Right renal cortex interstitium (tissue), 3 donors: ENCODE results near the gene KCNH1. TPM values are rescaled to one million over a fixed set of nuclear protein-coding genes. Genes with fewer than 3 reads are reported as not detected.

Experiments
- DNase-seq, 3 donors: peaks; one replicate each; pipeline ENCODE4 v3.0.0-alpha.2; 2013; ENCODE audit warnings: low read depth in 3 of 3, low spot score in 2 of 3
- polyA plus RNA-seq, 3 donors: library from polyadenylated mRNA; unstranded; fragments of 120-200 nt; gene quantifications; one replicate each; pipeline ENCODE4 v1.2.1, GENCODE V29; 2013; ENCODE audit not compliant: insufficient read length in 3 of 3

The KCNH1 gene
- polyA plus RNA-seq, 3 donors, result 0.16 to 0.39 (median 0.31) TPM

DNA sequence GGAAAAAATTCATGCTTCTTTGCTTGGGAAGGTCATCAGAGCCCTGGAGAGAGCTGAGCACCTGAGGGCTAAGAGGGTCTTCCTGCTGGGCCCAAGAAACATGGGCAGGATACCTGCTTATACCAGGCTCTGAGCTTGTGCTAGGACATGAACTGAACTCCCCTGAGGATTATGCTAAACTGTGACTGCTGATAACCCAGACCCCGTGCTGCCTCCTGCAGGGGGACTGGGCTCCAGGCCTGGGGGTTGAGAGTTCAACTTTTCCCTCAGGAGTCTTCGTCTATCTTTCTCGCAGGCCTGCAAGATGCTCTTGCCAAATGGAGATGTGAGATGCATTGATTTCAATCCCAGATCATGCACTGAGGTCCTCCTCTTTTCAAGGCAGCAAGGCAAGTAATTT, 436.8 kb downstream of the KCNH1 start:
- no peak for DNase-seq

DNA sequence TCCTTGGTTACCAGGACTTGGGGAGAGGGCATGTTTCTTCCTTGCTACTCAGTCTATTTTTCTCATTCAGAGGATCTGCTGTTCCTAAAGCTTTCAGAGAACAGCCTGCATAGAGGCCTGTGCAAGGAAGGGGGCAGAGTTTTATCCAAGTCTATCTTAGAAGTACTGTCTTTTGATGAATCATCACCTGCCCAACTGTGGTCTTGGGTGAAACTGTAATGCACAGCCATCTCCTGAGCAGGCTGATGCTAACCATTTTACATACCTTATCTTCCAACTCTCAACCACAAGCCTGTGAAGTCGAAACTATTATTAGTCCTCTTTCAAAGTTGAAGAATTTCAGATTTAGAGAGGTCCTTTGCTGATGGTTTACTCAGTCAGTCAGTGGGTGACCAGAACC, 437.2 kb downstream of the KCNH1 start:
- DNase-seq, result no peak

DNA sequence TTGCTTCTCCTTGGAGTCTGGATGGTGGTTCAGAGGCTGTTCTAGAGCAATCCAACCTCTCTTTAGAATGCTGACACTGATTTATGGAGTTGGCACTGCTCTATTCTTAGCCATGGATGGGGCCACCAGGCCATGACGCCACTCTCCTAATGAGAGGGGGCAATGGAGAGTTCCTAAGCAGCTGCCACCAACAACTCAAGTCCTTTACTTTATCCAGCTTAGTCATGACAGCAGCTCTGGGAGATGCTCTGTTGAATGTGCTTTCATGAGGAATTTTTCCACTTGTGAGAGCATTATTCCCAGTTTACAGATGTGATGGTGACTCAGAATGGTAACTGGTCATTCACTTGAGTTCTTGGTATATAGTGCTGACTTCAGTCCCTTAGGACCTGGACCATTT, 438.9 kb downstream of the KCNH1 start:
- DNase-seq, result no peak

DNA sequence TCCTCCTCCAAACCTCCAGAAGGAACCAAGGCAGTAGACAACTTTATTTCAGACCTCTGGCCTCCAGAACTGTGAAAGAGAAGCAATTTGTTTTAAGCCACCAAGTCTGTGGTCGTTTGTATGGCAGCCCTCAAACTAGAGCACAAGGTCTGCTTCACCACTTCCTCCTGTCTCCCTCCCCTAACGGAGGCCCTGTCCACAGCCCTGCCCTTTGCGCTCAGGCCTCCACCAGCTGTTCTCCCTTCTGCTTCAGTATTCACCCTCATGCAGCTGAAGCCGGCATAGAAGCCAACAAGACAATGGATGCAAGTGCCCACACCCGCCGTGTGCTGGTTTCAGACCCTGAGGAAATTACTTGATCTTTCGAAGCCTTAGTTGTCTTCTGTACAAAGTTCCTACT, 441.2 kb downstream of the KCNH1 start:
- no peak for DNase-seq

DNA sequence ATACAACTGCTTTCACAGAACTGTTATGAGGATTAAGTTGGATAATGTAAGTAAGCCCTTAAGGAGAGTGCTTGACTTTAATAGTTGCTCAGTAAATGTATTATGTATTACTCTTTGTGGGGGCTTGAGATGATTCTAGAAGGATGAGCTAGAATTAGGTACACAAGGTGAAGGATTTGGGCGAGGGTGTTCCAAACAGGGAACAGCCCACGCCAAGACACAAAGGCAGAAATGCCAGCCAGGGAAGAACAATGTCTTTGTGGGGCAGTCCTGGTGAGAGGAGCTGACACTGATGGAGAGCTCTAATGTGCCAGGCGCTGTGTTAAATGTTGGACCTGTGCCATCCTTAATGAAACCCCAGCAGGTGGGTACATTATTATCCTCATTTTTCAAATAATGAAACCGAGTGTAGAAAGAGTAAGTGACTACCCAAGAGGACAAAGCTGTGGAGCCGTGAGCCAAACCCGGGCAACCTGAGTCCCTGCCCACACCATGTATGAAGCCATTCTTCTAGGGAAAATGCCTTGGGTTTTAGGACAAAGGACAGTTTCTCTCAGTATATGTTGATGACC, 442.8 kb downstream of the KCNH1 start:
- DNase-seq, result no peak

DNA sequence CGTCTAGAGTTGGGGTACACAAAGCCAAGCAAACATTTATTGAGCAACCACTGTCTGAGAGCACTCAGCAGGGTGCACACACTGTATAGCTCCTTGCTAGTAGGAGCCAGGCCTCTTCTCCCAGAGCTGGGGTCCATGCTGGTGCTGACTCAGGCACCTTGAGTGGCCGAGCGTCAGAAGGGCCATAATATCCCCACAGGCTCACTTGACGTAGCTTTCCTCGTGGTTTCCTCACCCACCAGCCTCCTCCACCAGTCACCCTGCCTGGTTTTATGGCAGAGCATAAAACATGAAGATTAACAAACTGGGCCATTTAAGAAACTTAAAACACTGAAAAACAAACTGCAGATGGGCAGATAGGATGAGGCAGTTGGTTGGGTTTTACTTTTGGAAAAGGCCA, 443.7 kb downstream of the KCNH1 start:
- DNase-seq, result no peak

DNA sequence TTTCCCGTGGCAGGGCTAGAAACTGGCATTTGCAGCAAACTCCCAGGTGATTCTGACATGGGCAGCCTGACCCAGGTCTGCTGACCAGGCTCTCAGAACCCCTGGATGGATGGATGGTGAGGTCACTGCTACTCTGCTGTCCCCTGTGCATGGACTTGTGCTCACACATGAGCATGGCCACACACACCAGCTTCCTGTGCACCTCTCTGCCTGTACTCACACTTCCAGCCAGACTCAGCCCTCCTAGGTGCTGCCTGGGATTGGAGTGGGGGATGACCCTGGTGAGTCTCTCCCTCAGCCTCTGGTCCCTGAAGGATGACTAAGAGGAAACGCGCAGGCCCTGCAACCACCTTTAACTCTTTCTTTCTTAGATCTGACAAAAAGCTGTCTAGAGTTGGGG, 444.1 kb downstream of the KCNH1 start:
- DNase-seq, result no peak

DNA sequence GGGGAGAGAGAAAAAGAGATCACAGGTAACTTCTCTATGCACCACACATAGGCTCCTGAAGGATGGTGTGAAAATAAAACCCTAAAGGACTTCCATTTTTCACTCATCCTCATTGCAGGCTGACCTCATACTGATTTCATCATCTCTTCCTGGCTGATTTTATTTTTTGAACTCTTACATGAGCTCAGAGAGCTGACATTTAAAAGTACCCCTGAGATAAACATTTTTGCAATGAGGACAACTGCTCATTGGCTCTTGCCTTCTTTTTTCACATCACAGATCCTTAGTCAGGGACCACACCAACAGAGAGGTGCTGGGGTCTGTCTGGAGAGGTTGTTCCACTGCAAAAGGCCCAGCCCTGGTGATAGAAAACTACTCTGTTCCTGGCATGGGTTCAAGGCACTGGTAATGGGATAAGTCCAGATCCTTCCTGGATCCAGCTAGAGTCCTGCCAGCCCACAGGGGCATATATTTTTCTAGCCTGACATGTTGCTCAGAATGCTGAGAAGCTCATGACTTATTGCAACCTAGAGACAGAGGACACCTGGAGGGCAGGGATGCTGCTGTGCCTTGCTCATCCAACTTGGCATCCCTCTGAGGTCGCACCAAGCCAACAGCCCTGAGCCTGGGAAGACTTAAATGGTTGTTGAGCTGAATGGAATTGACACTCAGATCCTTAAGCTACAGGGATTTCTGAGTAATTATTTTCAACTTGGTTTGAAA, 445.3 kb downstream of the KCNH1 start:
- DNase-seq, result no peak

DNA sequence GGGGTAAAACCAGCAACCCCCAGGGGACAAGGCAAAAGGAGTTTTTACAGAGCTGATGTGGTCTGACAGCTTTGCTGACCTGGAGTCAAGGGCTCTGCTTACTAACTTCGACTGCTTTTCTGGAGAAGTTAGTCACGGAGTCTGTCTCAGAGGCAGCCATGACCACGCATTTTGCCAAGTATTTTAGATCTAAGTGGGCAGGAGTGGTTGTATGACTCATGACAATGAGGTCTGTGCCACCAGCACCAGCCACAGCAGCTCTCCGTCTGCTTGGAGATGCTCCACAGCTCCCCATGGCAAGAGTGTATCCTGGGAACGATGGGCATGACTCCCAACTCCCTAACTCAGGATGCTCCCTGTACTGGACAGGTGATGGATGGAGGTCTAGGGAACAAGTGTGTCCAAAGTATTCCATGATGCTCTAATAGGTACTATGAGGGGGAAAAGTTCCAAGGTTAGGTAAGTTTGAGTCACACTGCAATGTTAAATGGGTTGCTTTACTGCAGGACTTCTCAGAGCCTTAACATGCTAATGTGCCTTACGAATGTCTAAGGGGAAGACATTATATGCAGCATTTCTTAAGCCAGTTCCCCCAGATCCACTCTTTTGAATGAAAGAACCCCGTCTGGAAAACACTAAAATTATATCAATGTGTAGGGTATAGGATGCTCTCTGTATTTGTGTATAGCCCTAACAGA, 446.2 kb downstream of the KCNH1 start:
- no peak for DNase-seq

DNA sequence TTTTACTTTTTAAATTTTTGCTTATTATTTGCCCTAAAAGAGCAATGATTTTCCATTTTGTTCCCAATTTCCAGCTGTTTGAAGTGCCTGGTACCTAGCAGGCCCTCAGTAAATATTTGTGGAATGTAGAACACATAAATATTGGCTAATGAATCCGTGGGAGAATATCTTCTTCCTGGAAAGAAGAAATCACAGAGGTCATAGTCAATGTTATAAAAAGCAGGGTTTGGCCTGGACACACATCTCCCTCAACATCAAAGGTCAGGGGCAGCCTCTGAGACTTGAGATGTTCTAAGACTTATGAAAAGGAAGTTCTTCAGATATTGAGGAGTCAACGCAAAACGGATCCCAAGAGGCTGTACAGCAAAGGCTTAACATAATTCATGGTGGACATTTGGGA, 447.1 kb downstream of the KCNH1 start:
- no peak for DNase-seq

DNA sequence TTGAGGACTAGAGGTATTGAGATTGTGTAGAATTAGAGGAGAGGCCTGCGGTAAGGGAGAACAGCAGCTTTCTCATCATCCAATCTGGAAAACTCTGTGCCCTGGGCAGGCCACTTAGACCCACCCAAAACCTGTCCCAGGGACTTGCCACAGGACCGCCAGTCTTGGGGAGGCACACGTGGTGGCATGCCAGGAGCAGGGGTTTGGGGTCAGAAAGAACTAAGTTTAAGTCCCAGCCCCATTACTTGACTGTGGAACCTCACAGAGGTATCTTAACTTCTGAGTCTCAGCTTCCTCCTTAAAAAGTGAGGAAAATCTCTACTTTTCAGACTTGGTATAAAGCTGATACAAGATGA, 448.7 kb downstream of the KCNH1 start:
- no peak for DNase-seq

DNA sequence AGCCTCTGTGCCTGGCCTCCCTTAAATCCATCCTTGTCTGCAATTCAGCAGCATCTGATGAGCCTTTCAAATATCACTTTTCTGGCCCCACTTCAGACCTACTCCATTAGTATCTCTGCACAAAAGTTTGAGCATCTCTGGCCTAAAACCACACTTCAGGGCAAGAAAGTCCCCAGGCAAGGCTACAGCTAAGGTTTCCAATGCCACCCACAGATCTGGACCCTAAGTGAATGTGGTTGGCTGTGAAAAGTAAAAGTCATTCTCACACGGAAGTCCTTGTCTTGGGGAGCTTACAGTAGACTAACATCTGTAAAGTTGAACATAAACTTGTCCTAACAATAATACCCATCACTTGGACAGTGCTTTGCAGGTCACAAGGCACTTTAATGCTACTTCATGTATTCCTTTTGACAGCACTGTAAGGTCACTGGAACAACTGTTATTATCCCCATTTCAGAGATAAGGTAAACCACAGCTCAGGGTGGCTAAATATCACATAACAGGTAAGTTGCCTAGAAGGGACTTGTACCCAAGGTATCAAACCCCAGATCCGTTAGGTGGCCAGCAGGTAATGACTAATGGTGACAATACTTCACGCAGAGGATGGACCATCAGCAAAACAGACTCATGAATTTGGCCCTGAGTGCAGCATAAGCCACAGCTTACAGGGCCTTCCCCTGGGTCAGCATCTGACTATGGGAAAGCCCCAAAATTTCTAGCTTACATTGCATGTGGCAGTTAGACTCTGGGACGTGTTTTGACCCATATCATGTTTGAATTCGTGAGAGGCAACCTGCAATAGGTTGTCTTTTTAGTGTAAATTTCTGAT, 449.3 kb downstream of the KCNH1 start:
- no peak for DNase-seq

DNA sequence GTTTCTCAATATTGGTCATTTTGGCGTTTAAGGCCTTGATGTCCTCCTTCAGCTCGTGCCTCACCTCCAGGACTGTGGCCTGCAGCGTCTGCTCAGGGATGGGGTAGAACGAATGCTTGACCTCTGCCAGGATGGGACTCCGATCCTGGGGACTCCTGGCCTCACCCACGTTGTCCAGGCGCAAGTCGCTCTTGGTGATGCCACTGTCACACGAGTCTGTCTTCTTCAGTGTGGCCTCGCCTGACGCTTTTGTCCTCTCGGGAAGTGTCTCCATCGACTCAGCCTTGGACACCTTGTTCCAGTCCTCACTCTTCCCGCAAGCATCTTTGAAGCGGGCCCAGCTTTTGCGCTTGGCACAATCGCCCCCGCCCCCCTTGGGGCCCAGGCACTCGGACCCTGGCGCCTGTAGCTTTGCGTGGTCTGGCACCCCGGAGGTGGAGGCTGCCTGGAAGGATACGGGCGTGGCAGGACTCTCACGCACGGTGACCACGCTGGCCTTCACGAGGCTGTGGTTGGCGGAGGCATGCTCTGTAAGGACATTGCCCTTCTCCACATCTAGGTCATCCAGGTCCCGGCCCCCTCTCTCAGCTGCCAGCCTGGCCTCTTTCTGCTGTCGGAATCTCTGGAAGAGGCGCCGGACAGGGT, 450.4 kb downstream of the KCNH1 start:
- DNase-seq, result no peak

DNA sequence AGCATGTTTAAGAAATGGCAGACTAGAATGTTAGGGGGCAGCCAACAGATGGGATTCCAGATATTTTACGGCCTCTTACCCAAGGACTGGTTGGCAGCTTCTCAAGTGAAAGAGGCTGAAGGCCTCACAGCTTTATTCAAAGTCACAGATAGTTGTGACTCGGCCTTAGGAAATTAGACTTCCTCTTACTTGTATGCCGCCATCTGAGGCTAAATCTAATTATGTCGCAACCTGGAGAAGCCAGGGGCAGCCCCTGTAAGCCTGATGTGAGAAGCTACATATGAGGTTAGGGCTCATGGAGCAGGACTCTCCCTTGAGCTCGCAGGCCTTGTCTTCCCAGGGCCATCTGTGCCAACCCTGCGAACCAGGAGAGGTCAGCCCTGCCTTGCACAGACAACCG, 452.8 kb downstream of the KCNH1 start:
- DNase-seq, result no peak

DNA sequence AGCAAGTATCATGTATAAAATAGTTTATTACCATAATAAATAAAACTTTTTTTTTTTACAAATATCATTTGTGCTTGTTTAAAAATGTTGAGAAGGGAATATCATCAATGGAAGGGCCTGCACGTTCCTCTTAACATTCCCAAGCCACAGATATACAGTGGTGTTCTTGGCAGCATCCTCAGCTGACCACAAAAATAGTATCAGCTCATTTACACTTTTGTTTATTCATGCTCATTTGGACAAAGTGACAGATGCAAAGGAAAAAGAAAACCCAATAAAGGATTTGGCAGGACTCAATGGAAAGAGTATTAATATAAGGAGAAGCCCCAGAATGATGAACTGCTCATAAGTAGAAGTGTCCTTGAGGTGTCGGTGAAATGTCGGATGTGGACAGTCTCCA, 455.6 kb downstream of the KCNH1 start:
- DNase-seq, result no peak

DNA sequence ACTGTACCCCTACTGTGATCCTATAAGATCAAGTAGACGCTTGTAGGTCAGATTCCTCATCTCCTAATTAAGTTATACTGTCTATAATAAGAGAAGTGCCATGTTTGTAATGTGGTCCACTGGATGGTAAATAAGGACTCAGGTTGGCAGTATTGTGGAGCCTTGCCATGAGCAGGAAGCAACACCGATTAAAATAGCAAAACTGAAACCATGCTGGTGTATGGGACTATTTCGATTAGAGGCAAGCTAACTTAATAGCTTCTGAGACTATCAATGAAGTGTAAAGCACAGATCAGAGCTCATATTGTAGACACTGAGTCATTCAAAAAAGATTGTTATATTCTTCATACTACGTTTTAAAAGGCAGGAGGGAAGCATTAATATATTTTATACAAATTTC, 456.4 kb downstream of the KCNH1 start:
- no peak for DNase-seq

DNA sequence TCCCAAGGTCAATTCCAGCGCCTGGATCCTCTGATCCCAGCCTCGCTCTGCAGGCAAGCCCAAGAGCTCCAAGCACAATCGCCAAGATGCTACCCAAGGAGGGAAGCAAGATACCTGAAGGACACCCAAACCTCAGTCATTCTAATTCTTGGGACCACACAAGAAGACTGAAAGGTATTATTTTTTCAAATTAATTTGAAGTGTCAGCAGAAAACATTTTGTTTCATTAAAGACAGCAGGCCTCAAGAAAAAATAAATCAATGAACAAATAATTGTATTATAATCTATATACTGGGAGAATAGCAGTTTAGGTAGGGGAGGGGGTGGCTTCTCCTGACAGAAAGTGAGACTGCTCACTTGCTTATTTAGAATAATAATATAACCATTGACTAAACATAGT, 457.4 kb downstream of the KCNH1 start:
- DNase-seq, result no peak

DNA sequence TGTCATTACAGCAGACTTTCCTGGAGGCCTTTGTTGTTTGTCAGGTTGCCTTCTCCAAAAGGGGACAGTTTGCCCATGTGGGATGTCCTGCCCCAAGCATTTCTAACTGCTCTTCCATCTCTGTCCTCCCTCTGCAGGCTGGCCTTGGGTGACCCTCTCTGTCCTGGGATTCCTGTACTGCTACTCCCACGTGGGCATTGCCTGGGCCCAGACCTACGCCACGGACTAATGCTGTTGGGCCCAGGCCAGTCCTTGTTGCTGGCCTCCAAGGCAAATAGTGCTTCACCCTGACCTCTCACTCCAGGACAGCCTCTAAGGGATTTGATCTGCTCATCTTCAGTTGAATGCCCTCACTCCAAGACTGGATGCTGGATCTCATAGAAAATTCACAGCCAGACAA, 459.8 kb downstream of the KCNH1 start:
- no peak for DNase-seq

DNA sequence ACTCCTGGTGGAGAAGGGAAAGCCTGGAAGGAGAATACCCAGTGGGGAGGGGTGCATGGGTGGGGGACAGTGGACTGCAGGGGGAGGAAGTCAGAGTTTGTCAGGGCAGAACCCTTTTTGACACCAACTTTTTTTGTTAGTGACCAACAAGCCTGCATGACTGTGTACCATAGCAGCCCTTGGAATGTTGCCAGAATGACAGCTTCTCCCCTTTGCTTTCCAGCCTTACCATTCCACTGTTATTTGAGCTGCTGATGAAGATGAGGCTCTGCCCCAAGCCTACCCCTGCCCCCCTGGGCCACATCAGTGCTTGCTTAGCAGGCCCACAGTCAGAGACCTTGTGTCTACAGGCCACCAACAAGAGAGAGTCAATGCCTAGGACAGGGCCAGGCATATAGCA, 464.0 kb downstream of the KCNH1 start:
- no peak for DNase-seq

DNA sequence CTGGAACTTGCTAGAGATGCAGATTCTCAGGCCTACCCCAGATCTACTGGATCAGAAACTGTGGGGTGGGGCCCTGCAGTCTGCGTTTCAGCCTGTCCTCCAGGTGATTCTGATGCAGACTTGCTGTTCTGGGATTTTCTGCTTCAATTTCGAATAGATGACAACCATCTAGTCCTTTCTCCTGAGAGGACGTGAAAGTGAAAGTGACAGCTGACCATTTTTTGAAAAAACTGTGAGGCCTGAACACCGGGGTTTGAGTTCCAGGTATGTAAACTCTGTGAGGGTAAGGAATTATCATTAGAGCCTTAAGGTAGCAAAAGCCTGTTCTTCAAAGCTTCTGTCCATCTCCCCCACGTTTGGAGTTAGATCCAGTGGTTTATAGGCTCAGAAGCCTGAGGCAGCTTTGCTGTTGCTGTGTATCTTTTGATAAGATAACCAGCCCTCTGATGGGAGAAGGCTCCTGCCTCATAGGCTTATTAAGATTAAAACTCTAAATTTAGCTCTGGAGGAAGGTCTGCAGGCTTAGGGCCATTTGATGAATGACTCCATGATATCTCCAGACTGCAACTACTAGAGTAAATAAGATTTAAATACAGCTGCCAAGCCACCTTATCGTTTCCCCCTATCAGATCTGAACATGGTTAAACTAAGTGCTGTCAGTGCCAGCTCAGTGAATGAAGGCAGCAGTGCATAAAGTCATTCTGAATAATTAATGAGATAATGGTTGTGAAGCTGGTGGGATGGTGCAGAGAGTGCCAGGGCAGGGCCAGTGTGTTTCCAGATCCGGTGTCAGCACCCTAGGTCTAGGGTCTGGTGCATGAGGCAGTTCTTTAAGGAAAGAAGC, 470.0 kb downstream of the KCNH1 start:
- no peak for DNase-seq
